GM19240 (cell line): Measurements from ENCODE around the gene KLHL17.

ENCODE experiments used
- DNase-seq: peaks from one replicate; pipeline ENCODE4 v3.0.0; 2011; ENCODE audit warnings: low spot score; ENCODE audit not compliant: insufficient read length

Gene KLHL17

DNA sequence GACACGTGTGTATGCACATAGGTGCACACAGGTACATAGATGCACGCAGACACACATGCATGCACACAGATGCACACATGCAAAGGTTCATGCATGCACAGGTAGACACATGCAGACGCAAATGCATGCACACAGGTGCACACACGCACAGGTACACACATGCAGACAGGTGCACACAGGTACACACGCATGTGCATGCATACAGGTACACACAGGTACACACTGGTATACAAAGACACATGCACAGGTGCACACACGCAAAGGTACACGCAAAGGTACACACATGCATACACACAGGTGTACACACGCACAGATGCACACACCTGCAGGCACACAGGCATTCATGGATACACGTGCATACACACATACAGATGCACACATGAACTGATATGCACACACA is 10.1 kb upstream of the KLHL17 start:
- DNase-seq, result no peak

GRCh38 chr1:950881-951280 is 9.5 kb upstream of the KLHL17 start:
- no peak for DNase-seq

GRCh38 chr1:951364-951763 is 9.0 kb upstream of the KLHL17 start:
- no peak for DNase-seq

DNA sequence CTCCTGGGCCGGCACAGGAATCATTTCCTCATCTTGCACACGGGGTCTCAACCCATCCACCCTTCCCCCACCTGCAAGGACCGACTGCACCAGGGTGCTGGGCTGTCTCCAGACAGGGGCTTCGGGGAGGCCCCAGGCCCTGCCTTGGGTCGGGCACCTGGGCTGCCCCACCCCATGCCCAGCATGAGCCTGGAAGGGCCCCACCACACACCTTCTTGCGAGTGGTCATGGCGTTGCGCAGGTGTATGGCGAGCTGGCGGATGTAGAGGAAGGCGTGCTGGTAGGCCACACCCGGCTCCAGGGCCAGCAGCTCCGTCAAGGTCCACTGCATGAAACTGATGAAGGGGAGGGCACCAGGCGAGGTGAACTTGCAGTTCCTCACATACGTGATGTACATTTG is 8.2 kb upstream of the KLHL17 start:
- no peak for DNase-seq

GRCh38 chr1:952603-953002 is 7.8 kb upstream of the KLHL17 start:
- no peak for DNase-seq

DNA sequence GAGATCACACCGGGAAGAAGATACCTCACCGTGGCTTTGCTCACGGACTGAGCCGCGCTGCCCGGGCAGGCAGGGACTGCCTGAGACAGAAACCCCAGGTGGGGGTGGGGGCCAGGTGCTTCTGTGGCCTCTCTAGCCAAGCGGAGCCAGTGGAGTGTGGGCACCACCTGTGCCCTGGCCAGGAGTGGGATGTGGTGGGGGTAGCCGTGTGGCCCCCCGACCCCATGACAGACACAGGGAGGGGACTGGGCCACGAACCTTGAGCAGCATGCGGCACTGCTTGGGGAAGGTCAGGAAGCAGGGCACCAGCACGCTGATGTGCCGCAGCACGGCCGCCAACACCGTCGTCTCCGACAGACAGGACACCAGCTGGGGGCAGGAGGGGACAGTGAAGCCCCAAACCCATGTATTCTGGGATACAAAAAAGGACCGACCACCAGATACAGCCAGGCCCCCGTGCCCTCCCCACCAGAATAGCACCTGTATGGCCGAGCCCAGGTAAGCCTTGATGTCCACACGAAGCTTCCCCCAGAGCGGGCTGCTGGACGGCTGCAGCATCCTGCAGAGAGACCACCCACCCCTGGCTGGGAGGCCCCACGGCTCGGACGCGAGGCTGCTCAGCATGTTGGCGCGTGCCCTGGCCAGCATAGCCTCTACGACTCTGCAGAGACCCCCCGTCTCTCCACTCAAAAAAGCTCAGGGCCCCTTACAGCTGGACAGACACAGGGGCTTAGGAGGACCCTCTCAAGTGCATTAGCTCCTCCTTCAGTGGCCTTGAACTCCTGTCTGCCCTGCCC is 6.7 kb upstream of the KLHL17 start:
- no peak for DNase-seq

GRCh38 chr1:954927-955326 is 5.5 kb upstream of the KLHL17 start:
- DNase-seq, result no peak

GRCh38 chr1:955474-955873 is 4.9 kb upstream of the KLHL17 start:
- no peak for DNase-seq

DNA sequence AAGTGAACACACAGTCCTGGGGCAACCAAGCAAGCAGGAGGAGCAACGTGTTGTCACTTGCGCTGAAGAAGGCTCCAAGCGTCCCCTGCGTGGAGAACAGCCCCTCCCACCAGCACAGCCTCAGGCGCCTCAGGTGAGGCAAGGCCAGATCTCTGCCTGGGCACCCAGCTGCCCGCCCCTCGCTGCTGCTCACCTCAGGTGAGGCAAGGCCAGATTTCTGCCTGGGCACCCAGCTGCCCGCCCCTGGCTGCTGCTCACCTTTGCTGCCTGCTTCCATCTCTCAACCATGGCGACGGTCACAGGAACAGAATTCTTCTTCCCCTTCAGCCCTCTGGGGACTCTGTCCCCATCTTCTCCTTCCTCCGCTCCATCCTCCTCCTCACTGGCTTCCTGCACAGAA is 3.7 kb upstream of the KLHL17 start:
- no peak for DNase-seq

DNA sequence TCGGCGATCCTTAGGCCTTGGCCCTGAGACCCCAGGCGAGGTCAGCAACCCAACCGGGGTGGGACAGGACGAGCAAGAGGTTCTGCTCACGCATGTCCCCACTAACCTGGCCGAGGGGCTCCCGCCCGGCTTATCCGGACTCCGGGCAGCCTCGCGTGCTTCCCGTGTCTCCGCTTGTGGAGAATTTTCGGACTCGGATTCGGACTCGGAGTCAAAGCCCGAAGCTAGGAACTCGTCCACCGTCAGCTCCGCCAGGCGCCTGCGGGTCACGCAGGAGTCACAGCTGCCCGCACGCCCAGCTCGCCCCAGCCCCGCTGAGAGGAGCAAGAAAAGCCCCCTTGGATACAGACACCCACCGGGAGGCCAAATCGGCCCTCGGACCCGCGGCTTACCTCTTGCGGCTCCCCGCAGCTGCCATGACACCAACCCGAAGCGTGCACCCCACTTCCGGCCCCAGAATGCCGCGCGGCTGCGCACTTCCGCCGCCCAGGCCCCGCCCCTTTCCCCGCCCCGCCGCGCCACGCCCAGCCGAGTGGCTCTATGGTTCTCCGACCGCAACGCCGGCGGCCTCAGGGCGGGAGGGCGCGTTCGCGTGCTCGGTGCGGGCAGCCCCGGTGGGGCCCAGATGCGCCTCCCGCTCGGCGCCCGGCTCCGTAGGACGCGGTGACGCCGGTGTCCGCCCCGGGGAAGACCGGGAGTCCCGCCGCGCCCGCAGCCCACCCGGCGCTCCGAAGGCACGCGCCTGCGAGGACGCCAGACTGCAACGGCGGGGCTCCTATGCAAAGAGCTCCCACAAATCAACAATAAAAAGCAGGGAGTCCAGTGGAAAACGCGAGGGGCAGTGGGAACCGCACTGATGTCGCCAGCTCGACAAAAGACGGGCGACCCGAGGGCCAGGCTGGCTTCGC is 1.3 kb upstream of the KLHL17 start, which contains the start of gene NOC2L:
Gene NOC2L (minus strand): TSS at position 434 of the 908 bp plus-strand sequence. CDS start 16 bp downstream, at position 418.
- peak; percentile 95 for DNase-seq

DNA sequence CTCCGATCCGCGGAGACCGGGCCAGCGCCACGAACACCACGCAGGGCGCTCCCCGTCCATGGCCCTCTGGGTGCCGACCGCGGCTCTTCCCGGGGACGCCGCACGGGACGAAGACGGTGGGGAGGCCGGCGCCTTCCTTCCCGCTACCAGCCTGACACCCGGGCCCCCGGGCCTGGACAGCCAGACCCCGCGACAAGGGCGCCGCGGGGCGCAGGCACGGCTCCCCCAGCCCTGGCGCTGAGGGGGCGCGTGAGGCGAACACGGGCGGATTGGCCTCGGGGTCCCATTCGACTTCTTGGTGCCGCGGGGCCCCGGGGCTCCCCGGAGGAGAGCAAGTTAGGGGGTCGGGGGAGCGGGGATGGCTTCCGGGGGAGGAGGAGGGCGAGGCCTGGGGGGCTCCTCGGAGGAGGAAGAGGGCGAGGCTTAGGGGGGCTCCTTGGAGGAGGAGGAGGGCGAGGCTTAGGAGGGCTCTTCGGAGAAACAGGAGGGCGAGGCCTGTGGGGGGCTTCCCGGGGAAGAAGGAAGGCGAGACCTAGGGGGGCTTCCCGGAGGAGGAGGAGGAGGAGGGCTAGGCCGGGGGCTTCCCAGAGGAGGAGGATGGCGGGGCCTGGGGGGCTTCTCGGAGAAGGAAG is 537 bp upstream of the KLHL17 start:
- DNase-seq, result no peak

DNA sequence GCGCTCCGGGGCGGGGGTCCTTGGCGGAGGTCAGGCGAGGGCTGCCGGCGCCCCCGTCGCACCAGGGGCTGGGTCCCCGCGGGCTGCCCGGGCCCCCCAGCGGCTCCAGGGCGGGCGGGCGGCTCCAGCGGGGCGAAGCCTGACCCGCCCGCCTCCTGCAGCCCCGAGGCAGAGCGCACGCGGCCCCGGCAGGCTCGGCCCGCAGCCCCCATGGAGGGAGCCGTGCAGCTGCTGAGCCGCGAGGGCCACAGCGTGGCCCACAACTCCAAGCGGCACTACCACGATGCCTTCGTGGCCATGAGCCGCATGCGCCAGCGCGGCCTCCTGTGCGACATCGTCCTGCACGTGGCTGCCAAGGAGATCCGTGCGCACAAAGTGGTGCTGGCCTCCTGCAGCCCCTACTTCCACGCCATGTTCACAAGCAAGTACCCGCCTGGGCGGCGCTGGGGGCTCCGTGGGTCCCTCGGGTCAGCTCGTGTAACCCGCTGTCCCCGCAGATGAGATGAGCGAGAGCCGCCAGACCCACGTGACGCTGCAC is 817 bp downstream of the KLHL17 start:
- no peak for DNase-seq

GRCh38 chr1:962381-963300 is 2.3 kb downstream of the KLHL17 start:
- DNase-seq, result no peak

DNA sequence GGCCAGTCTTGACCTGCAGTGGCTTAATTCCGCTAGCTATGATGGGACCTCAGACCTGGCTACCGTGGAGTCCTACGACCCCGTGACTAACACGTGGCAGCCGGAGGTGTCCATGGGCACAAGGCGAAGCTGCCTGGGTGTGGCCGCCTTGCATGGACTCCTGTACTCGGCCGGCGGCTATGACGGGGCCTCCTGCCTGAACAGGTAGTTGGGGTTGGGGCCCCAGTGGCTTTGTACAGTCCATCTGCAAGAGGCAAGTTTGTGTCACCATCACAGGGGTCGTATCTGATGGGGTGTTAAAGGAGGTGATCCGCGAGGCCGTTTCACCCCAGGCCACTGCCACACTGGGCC is 2.9 kb downstream of the KLHL17 start:
- DNase-seq, result no peak

DNA sequence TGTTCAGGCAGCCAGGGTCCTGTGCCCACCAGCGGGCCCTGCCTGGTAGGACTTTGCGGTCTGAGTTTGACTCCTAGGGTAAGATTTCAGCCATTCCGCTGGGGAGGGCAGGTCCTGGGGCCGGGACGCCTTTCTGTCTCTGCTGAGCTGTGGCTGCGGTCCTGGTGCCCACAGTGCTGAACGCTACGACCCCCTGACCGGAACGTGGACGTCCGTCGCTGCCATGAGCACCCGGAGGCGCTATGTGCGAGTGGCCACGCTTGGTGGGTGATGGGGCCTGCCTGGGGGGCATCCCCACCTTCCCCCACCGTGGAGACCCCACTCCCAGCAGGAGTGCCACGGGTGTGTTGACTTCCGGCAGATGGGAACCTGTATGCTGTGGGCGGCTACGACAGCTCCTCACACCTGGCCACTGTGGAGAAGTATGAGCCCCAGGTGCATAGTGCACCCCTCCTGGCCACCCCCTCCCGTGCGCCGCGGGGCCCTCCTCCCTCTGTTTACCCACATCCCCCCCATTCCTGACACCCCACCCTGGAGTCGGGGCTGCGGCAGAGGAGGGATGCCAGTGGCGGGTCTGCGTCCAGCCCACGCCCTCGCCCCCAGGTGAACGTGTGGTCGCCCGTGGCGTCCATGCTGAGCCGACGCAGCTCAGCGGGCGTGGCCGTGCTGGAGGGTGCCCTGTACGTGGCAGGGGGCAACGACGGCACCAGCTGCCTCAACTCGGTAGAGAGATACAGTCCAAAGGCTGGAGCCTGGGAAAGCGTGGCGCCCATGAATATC is 3.6 kb downstream of the KLHL17 start:
- DNase-seq, result no peak

- no peak for DNase-seq
Measured at GRCh38 chr1:964691-965525, 4.5 kb downstream of the KLHL17 start.

DNA sequence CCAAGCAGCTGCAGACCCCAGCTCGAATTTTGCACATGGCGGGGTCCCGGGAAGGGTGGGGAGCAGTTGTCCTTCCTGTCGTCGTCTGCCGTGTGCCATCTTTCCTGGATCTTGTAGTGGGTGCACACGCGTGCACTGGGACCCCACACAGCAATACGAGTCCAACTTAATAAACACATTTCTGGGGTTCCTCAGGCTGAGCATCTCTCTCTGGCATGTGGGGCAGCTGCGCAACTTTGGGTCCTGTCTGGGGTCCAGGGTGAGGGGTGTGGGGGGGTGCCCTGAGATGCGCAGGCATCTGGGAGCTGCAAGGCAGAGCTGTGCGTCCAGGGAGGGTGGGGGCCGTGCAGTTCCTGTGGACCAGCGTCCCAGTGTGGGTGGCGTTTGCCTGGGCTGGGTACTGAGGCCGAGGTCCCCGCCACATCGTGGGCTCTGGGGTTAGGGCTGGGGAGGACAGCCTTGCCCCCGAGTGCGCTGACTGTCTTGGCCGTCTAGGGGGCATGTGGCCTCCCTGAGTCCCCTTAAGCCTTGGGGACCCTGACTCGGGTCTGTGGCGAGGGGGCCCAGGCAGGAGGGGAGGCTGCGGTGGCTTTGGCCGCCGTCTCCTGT is 5.2 kb downstream of the KLHL17 start:
- no peak for DNase-seq

DNA sequence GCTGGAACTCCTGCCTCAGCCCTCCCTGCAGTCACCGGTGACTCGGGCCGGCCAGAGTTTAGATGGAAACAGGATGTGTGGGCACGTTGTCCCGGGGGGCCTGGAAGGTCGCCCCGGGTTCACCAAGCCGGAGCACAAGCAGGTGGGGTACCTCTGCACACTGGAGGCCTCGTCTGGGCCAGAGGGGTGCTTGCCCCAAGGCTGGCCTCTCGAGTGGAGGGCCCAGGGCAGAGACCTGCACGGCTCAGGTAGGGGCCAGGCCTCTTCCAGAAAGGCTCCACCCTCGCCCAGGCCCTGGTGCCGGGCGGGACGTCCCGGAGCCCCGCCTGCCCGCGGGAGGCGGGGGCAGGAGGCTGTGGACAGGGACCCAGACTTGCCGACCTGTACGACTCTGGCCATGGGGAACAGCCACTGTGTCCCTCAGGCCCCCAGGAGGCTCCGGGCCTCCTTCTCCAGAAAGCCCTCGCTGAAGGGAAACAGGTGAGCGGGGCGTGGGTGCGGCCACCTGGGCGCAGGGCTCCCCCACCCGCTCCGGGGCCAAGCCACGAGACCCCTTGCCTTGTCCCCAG is 5.8 kb downstream of the KLHL17 start, which contains the start of gene PLEKHN1:
Gene PLEKHN1 (plus strand): TSS at position 348 of the 569 bp plus-strand sequence. CDS start 50 bp downstream, at position 398.
- no peak for DNase-seq
